Neuronal stem cell (in vitro differentiated cells): ENCODE data around the gene C4orf36.

Source experiments
- DNase-seq: peaks from one replicate; pipeline ENCODE4 v3.0.0-alpha.2; 2013; ENCODE audit warnings: low spot score
- H2AFZ ChIP-seq: one replicate; pipeline ENCODE4 v1.6.1; 2013; ENCODE audit warnings: mild to moderate bottlenecking, low read length, inconsistent platforms
- H2AK5ac ChIP-seq: 2 replicates; pipeline ENCODE4 v1.6.1; 2013; ENCODE audit warnings: low read depth, mild to moderate bottlenecking, inconsistent platforms, low read length, moderate library complexity, mixed read lengths
- H2BK120ac ChIP-seq: 2 replicates; pipeline ENCODE4 v1.6.1; 2013; ENCODE audit warnings: low read depth, mild to moderate bottlenecking, inconsistent platforms, low read length, moderate library complexity, mixed read lengths
- H2BK12ac ChIP-seq: one replicate; pipeline ENCODE4 v1.6.1; 2013; ENCODE audit warnings: low read length, inconsistent platforms
- H2BK15ac ChIP-seq: 2 replicates; pipeline ENCODE4 v1.6.1; 2013; ENCODE audit warnings: mild to moderate bottlenecking, low read length, inconsistent platforms, mixed read lengths
- H2BK5ac ChIP-seq: one replicate; pipeline ENCODE4 v1.6.1; 2013; ENCODE audit warnings: inconsistent platforms, mild to moderate bottlenecking, low read length, moderate library complexity
- H3K14ac ChIP-seq: one replicate; pipeline ENCODE4 v1.6.1; 2013; ENCODE audit warnings: low read length, inconsistent platforms
- H3K18ac ChIP-seq: 2 replicates; pipeline ENCODE4 v1.6.1; 2013; ENCODE audit warnings: low read length, inconsistent platforms
- H3K23ac ChIP-seq: 2 replicates; pipeline ENCODE4 v1.6.1; 2013; ENCODE audit warnings: low read depth, mild to moderate bottlenecking, mixed read lengths, low read length, inconsistent platforms; ENCODE audit not compliant: poor library complexity
- H3K27ac ChIP-seq: replicated peaks from 3 replicates; pipeline ENCODE4 v1.5.1; 2013; ENCODE audit warnings: low read length, inconsistent platforms
- H3K27me3 ChIP-seq, 3 experiments: 2 replicates each; pipeline ENCODE4 v1.6.1; 2013; ENCODE audit warnings: low read length in 3 of 3, mild to moderate bottlenecking in 2 of 3, inconsistent platforms in 1 of 3, low read depth in 1 of 3, mixed read lengths in 1 of 3, moderate library complexity in 1 of 3; ENCODE audit not compliant: control insufficient read depth in 3 of 3, insufficient read depth in 3 of 3
- H3K36me3 ChIP-seq, 2 donors: replicated peaks in 1 of 2; 2 replicates each; pipeline ENCODE4 v1.6.1; 2013; ENCODE audit warnings: low read length in 2 of 2; ENCODE audit not compliant: control insufficient read depth in 2 of 2, insufficient read depth in 2 of 2
- H3K4ac ChIP-seq: 2 replicates; pipeline ENCODE4 v1.6.1; 2013; ENCODE audit warnings: inconsistent platforms, mild to moderate bottlenecking, low read length, moderate library complexity
- H3K4me1 ChIP-seq, 2 donors: 1 replicate in 1 of 2; 2 replicates in 1 of 2; pipeline ENCODE4 v1.6.1; 2013; ENCODE audit warnings: low read length in 2 of 2, low read depth in 1 of 2; ENCODE audit not compliant: control insufficient read depth in 2 of 2, insufficient read depth in 1 of 2
- H3K4me2 ChIP-seq: one replicate; pipeline ENCODE4 v1.6.1; 2013; ENCODE audit warnings: mild to moderate bottlenecking, low read length, inconsistent platforms; ENCODE audit not compliant: insufficient read depth, poor library complexity, severe bottlenecking
- H3K4me3 ChIP-seq, 2 donors: 2 replicates each; pipeline ENCODE4 v1.5.1; 2013; ENCODE audit warnings: low read length in 2 of 2, mild to moderate bottlenecking in 2 of 2, inconsistent platforms in 1 of 2, moderate library complexity in 1 of 2
- H3K79me1 ChIP-seq: one replicate; pipeline ENCODE4 v1.6.1; 2013; ENCODE audit warnings: low read depth, mild to moderate bottlenecking, inconsistent platforms, low read length, moderate library complexity
- H3K9ac ChIP-seq: one replicate; pipeline ENCODE4 v1.6.1; 2013; ENCODE audit warnings: mild to moderate bottlenecking, low read depth, low read length, inconsistent platforms; ENCODE audit not compliant: poor library complexity
- H3K9me3 ChIP-seq, 2 donors: replicated peaks in 1 of 2; 2 replicates each; pipeline versions ENCODE3 to v1.6.1; 2013; ENCODE audit warnings: low read length in 2 of 2, mild to moderate bottlenecking in 2 of 2, inconsistent platforms in 1 of 2, low read depth in 1 of 2, mixed read lengths in 1 of 2, moderate library complexity in 1 of 2; ENCODE audit not compliant: control insufficient read depth in 2 of 2, insufficient read depth in 1 of 2
- H4K8ac ChIP-seq: one replicate; pipeline ENCODE4 v1.6.1; 2013; ENCODE audit warnings: low read depth, mild to moderate bottlenecking, inconsistent platforms, low read length, moderate library complexity
- H4K91ac ChIP-seq: one replicate; pipeline ENCODE4 v1.6.1; 2013; ENCODE audit warnings: low read length, low read depth, mild to moderate bottlenecking, inconsistent platforms; ENCODE audit not compliant: poor library complexity
- WGBS, 2 donors: extraction: QIAGEN DNeasy Blood & Tissue Kit; methylation state at CpG; one replicate each; pipeline ENCODE4 v1.1.7; 2013; ENCODE audit warnings: missing lambda C conversion rate in 2 of 2, mixed read lengths in 1 of 2; ENCODE audit not compliant: insufficient read length in 2 of 2, insufficient replicate concordance in 1 of 2; ENCODE audit errors: extremely low coverage in 2 of 2; 5-methylcytosine and 5-hydroxymethylcytosine counted together

The C4orf36 gene

DNA sequence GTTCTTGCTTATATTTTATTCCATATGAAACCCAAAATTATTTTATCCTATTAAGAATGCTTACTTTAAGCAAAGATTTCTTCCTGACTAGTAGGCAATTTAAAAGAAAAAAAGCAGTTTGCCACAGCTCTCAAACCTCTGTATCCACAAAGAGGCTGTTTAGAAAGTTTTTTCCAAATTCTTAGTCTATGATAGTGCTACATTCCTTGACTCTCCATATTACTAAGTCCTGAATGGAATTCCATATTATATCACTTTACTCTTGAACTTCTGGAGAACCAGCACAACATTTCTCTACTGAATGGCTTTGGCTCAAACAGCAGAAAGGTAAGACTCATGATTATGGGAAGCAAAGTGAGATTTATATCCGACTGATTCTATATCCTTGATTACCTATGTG is 51.4 kb downstream of the C4orf36 start:
- H2BK120ac ChIP-seq, result no peak overlapping the region
- no peak overlapping the region for H2BK5ac ChIP-seq
- H2AFZ ChIP-seq, result no peak overlapping the region
- H3K9me3 ChIP-seq, result peaks cover 0 to 3% of the 10 kb centered on the region in 2 donors
- peaks cover 0 to 3% (median 0%) of the 10 kb centered on the region in 3 experiments for H3K27me3 ChIP-seq
- peaks cover 0 to 3% of the 10 kb centered on the region in 2 donors for H3K4me1 ChIP-seq
- no peak overlapping the region for H3K18ac ChIP-seq
- no peak overlapping the region for H4K91ac ChIP-seq
- H3K9ac ChIP-seq, result no peak overlapping the region
- H4K8ac ChIP-seq, result no peak overlapping the region
- no CpG with 5 or more reads among the region's 1 CpG for WGBS, 2 donors
- no peak overlapping the region for H3K23ac ChIP-seq
- no peak overlapping the region for H3K4me3 ChIP-seq
- H2BK15ac ChIP-seq, result no peak overlapping the region
- no peak overlapping the region for H2AK5ac ChIP-seq
- H3K27ac ChIP-seq, result no peak overlapping the region
- no peak overlapping the region for H2BK12ac ChIP-seq
- no peak overlapping the region for H3K4ac ChIP-seq
- no peak overlapping the region for H3K14ac ChIP-seq
- no peaks in the 10 kb centered on the region for H3K79me1 ChIP-seq
- DNase-seq, result no peak
- H3K36me3 ChIP-seq, result no peaks in the 10 kb centered on the region
- H3K4me2 ChIP-seq, result no peak overlapping the region

DNA sequence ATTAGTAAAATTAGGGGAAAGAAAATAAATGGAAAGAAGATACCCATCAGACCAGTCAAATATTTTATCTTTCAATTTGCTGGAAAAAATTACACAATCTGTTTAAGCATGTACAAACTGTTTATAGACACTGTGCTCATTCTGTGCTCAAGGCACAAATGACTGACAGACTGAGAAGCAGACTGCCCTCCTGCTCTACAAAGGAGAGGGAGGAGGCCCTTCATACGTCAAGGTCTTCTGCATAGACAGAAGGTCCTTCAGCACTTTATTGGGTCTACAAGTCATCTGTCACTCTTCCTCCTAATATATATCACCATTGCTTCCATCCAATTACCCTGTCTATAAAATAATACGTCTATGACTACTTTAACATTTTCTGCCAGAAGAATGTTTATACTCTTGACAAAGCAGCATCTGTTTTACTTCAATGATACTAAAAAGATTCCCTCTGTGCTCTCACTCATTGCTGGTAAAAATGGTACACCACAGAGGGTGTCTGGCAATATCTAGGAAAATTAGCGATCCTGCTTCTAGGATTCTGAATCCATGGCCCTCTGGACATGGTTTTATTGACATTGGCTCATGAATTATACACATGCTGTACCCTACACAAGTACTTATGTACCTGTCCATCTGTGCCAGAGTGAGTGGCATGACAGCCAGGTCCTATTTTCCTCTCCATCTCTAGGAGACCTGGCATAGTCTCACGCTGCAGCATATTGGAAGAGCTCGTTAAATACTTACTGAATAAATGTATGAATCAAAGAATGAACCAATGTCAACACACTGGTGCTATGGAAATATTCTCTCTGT is 54.3 kb downstream of the C4orf36 start:
- no CpG with 5 or more reads among the region's 5 CpGs for WGBS, 2 donors
- Histone ChIP-seq H2BK5ac (no peak overlapping the region), H3K4me3 (no peak overlapping the region)

DNA sequence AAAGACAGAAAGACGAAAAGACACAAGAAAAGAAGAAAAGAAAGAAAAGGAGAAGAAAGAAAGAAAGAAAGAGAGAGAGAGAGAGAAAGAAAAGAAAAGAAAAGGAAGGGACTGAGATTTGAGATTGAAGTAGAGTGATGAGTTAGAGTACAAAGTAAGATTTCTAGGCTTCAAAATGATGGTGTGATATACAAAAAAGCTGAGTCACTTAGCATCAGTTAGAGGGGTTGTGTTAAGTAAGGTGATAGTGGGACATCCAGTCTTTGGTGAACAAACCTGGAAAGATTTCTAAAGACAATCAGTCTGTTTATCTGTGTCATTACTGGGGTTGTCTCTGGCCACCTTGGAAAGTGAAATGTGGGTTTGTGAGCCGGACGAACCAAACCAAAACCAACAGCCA is 56.5 kb downstream of the C4orf36 start:
- no peak overlapping the region for H4K8ac ChIP-seq
- H2AFZ ChIP-seq, result no peak overlapping the region
- H3K4ac ChIP-seq, result no peak overlapping the region
- H2BK5ac ChIP-seq, result no peak overlapping the region
- no peak overlapping the region for H2BK120ac ChIP-seq
- H3K14ac ChIP-seq, result no peak overlapping the region
- no CpG with 5 or more reads among the region's 3 CpGs for WGBS, 2 donors
- H2AK5ac ChIP-seq, result no peak overlapping the region
- H4K91ac ChIP-seq, result no peak overlapping the region
- H3K9me3 ChIP-seq, result peaks cover 0 to 2% of the 10 kb centered on the region in 2 donors
- no peak for DNase-seq
- H3K4me3 ChIP-seq, result no peak overlapping the region
- no peak overlapping the region for H3K4me2 ChIP-seq
- H2BK12ac ChIP-seq, result no peak overlapping the region
- no peak overlapping the region for H3K27ac ChIP-seq
- no peaks in the 10 kb centered on the region for H3K36me3 ChIP-seq
- H3K23ac ChIP-seq, result no peak overlapping the region
- no peaks in the 10 kb centered on the region for H3K79me1 ChIP-seq
- no peak overlapping the region for H3K9ac ChIP-seq
- peaks cover 0 to 3% (median 0%) of the 10 kb centered on the region in 3 experiments for H3K27me3 ChIP-seq
- H3K18ac ChIP-seq, result no peak overlapping the region
- H2BK15ac ChIP-seq, result no peak overlapping the region
- peaks cover 0 to 2% of the 10 kb centered on the region in 2 donors for H3K4me1 ChIP-seq

More for the DNA sequence above, 54.3 kb downstream of the C4orf36 start:
- no peak overlapping the region for H2BK120ac ChIP-seq
- no peak overlapping the region for H3K27ac ChIP-seq
- no peak overlapping the region for H3K4me2 ChIP-seq
- H3K4me1 ChIP-seq, result no peaks in the 10 kb centered on the region
- H3K9ac ChIP-seq, result no peak overlapping the region
- H2AFZ ChIP-seq, result no peak overlapping the region
- H3K18ac ChIP-seq, result no peak overlapping the region
- no peak overlapping the region for H3K14ac ChIP-seq
- H3K79me1 ChIP-seq, result no peaks in the 10 kb centered on the region
- H3K4ac ChIP-seq, result no peak overlapping the region
- no peak overlapping the region for H4K8ac ChIP-seq
- no peak overlapping the region for H2BK15ac ChIP-seq
- no peak overlapping the region for H3K23ac ChIP-seq
- H3K9me3 ChIP-seq, result peaks cover 0 to 2% of the 10 kb centered on the region in 2 donors
- no peak overlapping the region for H4K91ac ChIP-seq
- H2BK12ac ChIP-seq, result no peak overlapping the region
- H3K27me3 ChIP-seq, result peaks cover 0 to 3% (median 0%) of the 10 kb centered on the region in 3 experiments
- DNase-seq, result no peak
- no peak overlapping the region for H2AK5ac ChIP-seq
- H3K36me3 ChIP-seq, result no peaks in the 10 kb centered on the region

DNA sequence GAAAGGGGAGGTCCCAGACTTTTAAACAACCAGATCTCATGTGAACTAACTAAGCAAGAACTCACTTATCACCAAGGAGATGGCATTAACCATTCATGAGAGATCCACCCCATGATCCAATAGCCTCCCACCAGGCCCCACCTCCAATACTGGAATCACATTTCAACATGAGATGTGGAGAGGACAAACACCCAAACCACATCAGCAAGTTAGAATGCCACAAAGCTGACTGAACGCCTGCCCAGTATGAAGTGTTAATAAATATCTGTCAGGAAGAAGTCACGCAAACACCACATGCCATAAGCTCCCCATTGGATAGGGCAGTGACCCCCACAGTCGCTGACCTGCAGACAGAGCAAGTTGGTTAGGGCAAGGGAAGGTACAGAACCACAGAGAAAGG is 57.3 kb downstream of the C4orf36 start:
- no peak overlapping the region for H2AFZ ChIP-seq
- no peak overlapping the region for H2BK120ac ChIP-seq
- H3K36me3 ChIP-seq, result no peaks in the 10 kb centered on the region
- H3K27me3 ChIP-seq, result peaks cover 0 to 3% (median 0%) of the 10 kb centered on the region in 3 experiments
- peaks cover 0 to 2% of the 10 kb centered on the region in 2 donors for H3K4me1 ChIP-seq
- H3K27ac ChIP-seq, result no peak overlapping the region
- no peak for DNase-seq
- no peak overlapping the region for H3K14ac ChIP-seq
- no peak overlapping the region for H4K91ac ChIP-seq
- H3K4ac ChIP-seq, result no peak overlapping the region
- no peak overlapping the region for H4K8ac ChIP-seq
- H3K18ac ChIP-seq, result no peak overlapping the region
- H3K9ac ChIP-seq, result no peak overlapping the region
- no peak overlapping the region for H2BK5ac ChIP-seq
- H3K4me2 ChIP-seq, result no peak overlapping the region
- peaks cover 0 to 2% of the 10 kb centered on the region in 2 donors for H3K9me3 ChIP-seq
- no peak overlapping the region for H2AK5ac ChIP-seq
- no CpG with 5 or more reads among the region's 3 CpGs for WGBS, 2 donors
- no peaks in the 10 kb centered on the region for H3K79me1 ChIP-seq
- H3K4me3 ChIP-seq, result no peak overlapping the region
- H3K23ac ChIP-seq, result no peak overlapping the region
- H2BK15ac ChIP-seq, result no peak overlapping the region
- no peak overlapping the region for H2BK12ac ChIP-seq
